IMR-90 (cell line): ENCODE measurements around the gene BUB1B. TPM values are rescaled to one million over a fixed set of nuclear protein-coding genes. Genes with fewer than 3 reads are reported as not detected.

Experiments used
- ATAC-seq: fragments of 200-7000 bp; cut with Tn5 transposase; 2 replicates; pipeline ENCODE4 v1.9.1; 2020; ENCODE audit warnings: low read depth, mild to moderate bottlenecking, moderate library complexity
- BruUV-seq: library from RNA; stranded (reverse); fragments of 400-500 nt; replicated peaks from 2 replicates; lab custom pipeline; 2021; lab: Mats Ljungman, UMichigan
- CTCF ChIA-PET: fragments of 300-600 bp; formaldehyde crosslinking; extraction: SDS; loops from one replicate; lab custom pipeline; 2021; ENCODE audit warnings: antibody characterized with exemption; lab: Yijun Ruan, JAX
- POLR2A ChIA-PET: fragments of 300-600 bp; sonication (Branson Sonifier 250); formaldehyde crosslinking; loops from one replicate; lab custom pipeline; 2022; ENCODE audit warnings: antibody characterized with exemption; ENCODE audit not compliant: unreplicated experiment; lab: Charles Lee
- DNase-seq: peaks from one replicate; pipeline ENCODE4 v3.0.0; 2013
- H2AFZ ChIP-seq: replicated peaks from 2 replicates; pipeline ENCODE3; 2013; ENCODE audit warnings: low read length, mild to moderate bottlenecking; ENCODE audit not compliant: poor library complexity
- H2AK5ac ChIP-seq: 2 replicates; pipeline ENCODE4 v1.6.1; 2013; ENCODE audit warnings: low read depth, low read length, inconsistent platforms
- H2AK9ac ChIP-seq: replicated peaks from 2 replicates; pipeline ENCODE3; 2013; ENCODE audit warnings: mild to moderate bottlenecking, low read depth, low read length, moderate library complexity; ENCODE audit not compliant: poor library complexity
- H2BK120ac ChIP-seq: 2 replicates; pipeline ENCODE4 v1.6.1; 2013; ENCODE audit warnings: low read depth, low read length, inconsistent platforms
- H2BK15ac ChIP-seq: 3 replicates; pipeline ENCODE4 v1.6.1; 2013; ENCODE audit warnings: low read depth, low read length, inconsistent platforms
- H2BK20ac ChIP-seq: 2 replicates; pipeline ENCODE4 v1.6.1; 2013; ENCODE audit warnings: low read depth, mild to moderate bottlenecking, inconsistent platforms, low read length, moderate library complexity
- H2BK5ac ChIP-seq: 2 replicates; pipeline ENCODE4 v1.6.1; 2013; ENCODE audit warnings: mild to moderate bottlenecking, low read depth, low read length, inconsistent platforms; ENCODE audit not compliant: poor library complexity, severe bottlenecking
- H3K14ac ChIP-seq: replicated peaks from 2 replicates; pipeline ENCODE4 v1.6.1; 2013; ENCODE audit warnings: low read depth, low read length, inconsistent platforms
- H3K18ac ChIP-seq: 2 replicates; pipeline ENCODE4 v1.6.1; 2013; ENCODE audit warnings: low read depth, low read length, control low read depth
- H3K23ac ChIP-seq: 2 replicates; pipeline ENCODE4 v1.6.1; 2013; ENCODE audit warnings: low read depth, low read length, inconsistent platforms
- H3K27ac ChIP-seq: 2 replicates; pipeline ENCODE4 v1.5.1; 2013; ENCODE audit warnings: mild to moderate bottlenecking, control low read depth, low read length; ENCODE audit not compliant: insufficient read depth
- H3K27me3 ChIP-seq: 2 replicates; pipeline ENCODE4 v1.6.1; 2013; ENCODE audit warnings: low read length; ENCODE audit not compliant: control insufficient read depth, insufficient read depth
- H3K36me3 ChIP-seq: 2 replicates; pipeline ENCODE4 v1.6.1; 2013; ENCODE audit warnings: low read length, mixed read lengths; ENCODE audit not compliant: control insufficient read depth, insufficient read depth
- H3K4ac ChIP-seq: 2 replicates; pipeline ENCODE4 v1.6.1; 2013; ENCODE audit warnings: low read depth, low read length, inconsistent platforms
- H3K4me1 ChIP-seq: 2 replicates; pipeline ENCODE4 v1.6.1; 2013; ENCODE audit warnings: low read length, mixed read lengths; ENCODE audit not compliant: control insufficient read depth, insufficient read depth
- H3K4me2 ChIP-seq: 2 replicates; pipeline ENCODE4 v1.6.1; 2013; ENCODE audit warnings: low read depth, mild to moderate bottlenecking, control low read depth, low read length, moderate library complexity
- H3K4me3 ChIP-seq: 2 replicates; pipeline ENCODE4 v1.5.1; 2013; ENCODE audit warnings: low read depth, mild to moderate bottlenecking, control low read depth, low read length, moderate library complexity; ENCODE audit not compliant: insufficient read depth
- H3K56ac ChIP-seq: 2 replicates; pipeline ENCODE4 v1.6.1; 2013; ENCODE audit warnings: low read length, inconsistent platforms; ENCODE audit not compliant: insufficient read depth; ENCODE audit errors: extremely low read depth
- H3K79me1 ChIP-seq, 2 experiments: 2 replicates each; pipeline ENCODE4 v1.6.1; 2013; ENCODE audit warnings: low read length in 2 of 2, inconsistent platforms in 1 of 2, low read depth in 1 of 2
- H3K9ac ChIP-seq: 2 replicates; pipeline ENCODE4 v1.6.1; 2013; ENCODE audit warnings: low read depth, low read length, control low read depth
- H3K9me1 ChIP-seq: 2 replicates; pipeline ENCODE4 v1.6.1; 2013; ENCODE audit warnings: low read length, inconsistent platforms; ENCODE audit not compliant: insufficient read depth
- H3K9me3 ChIP-seq: 2 replicates; pipeline ENCODE4 v1.6.1; 2013; ENCODE audit warnings: low read length; ENCODE audit not compliant: control insufficient read depth, insufficient read depth
- H4K20me1 ChIP-seq: 2 replicates; pipeline ENCODE4 v1.6.1; 2013; ENCODE audit warnings: low read length, inconsistent platforms; ENCODE audit not compliant: insufficient read depth
- H4K5ac ChIP-seq: 2 replicates; pipeline ENCODE4 v1.6.1; 2013; ENCODE audit warnings: mild to moderate bottlenecking, low read depth, low read length, control low read depth
- H4K8ac ChIP-seq, 2 experiments: 2 replicates each; pipeline ENCODE4 v1.6.1; 2013; ENCODE audit warnings: low read depth in 2 of 2, low read length in 2 of 2, control low read depth in 1 of 2, inconsistent platforms in 1 of 2
- H4K91ac ChIP-seq: 2 replicates; pipeline ENCODE4 v1.6.1; 2013; ENCODE audit warnings: low read depth, low read length, inconsistent platforms; ENCODE audit not compliant: insufficient read depth
- CEBPB ChIP-seq: IDR thresholded peaks from 2 replicates; pipeline ENCODE4 v1.6.1; 2012; ENCODE audit warnings: low read depth, low read length, improper control_type of control experiment
- MAFK ChIP-seq: IDR thresholded peaks from 2 replicates; pipeline ENCODE4 v1.6.1; 2012; ENCODE audit warnings: low read depth, low read length, improper control_type of control experiment
- WGBS, 2 experiments: methylation state at CpG; one replicate each; pipeline versions ENCODE4 v1.1.5 to v1.1.7; 2013; ENCODE audit warnings: missing lambda C conversion rate in 2 of 2; ENCODE audit not compliant: insufficient read length in 1 of 2; ENCODE audit errors: extremely low coverage in 2 of 2; 5-methylcytosine and 5-hydroxymethylcytosine counted together
- dilution Hi-C: fragments of 300-500 bp; cut with HindIII; formaldehyde crosslinking; loops from one replicate; pipeline ENCODE4 v1.14.3; 2018; ENCODE audit warnings: low sequenced_read_pairs; ENCODE audit not compliant: unreplicated experiment
- in situ Hi-C: fragments of 300-500 bp; cut with MboI; formaldehyde crosslinking; loops from 3 replicates; pipeline ENCODE4 v1.14.3; 2019; ENCODE audit warnings: low sequenced_read_pairs, inconsistent platforms, mixed read lengths
- intact Hi-C: fragments of 100-400 bp; cut with micrococcal nuclease; formaldehyde crosslinking; loops from 2 replicates; pipeline ENCODE4 v1.10.0; 2022
- polyA plus RNA-seq, 3 experiments: library from polyadenylated mRNA; depleted of rRNA; stranded (reverse); fragments of >200 nt; gene quantifications; 2 replicates each; pipeline ENCODE4 v1.2.3, GENCODE V29; 2012; ENCODE audit warnings: low replicate concordance in 1 of 3
- total RNA-seq: library from RNA; depleted of rRNA; stranded (reverse); fragments of >200 nt; gene quantifications from 2 replicates; pipeline ENCODE4 v1.2.3, GENCODE V29; 2012

The BUB1B gene
- total and polyA plus RNA-seq, 2 of the 4 experiments (the other 2 are of a cell fraction): 15.6 to 24.7 TPM

DNA sequence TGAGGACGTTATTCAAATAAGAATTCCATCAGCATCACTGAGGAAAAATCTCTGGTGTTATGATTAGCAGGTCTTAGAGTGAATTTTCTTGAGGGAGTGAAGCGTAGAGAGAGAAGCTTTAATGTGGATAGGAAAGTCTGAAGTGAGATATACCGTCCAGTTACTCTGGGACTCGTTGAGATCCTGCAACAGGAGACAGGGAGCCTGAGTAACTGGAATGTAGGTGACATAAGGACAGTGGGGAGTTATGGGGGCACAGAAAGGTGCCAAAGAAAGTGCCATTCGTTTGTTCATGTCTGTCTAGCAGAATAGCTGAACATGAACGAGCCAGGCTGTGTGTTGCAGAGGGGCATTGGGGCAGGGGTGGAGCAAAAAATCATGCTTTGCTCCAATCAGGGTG lies 9.4 kb upstream of the BUB1B start:
- no peak overlapping the region for H2BK5ac ChIP-seq
- no peak overlapping the region for H2BK20ac ChIP-seq
- no peaks in the 10 kb centered on the region for H3K9me3 ChIP-seq
- no peaks in the 10 kb centered on the region for H3K9me1 ChIP-seq
- dilution Hi-C loops (no loop called here), in situ Hi-C loops (no loop called here), intact Hi-C loops (no loop called here)
- no peak overlapping the region for H3K18ac ChIP-seq
- no peak overlapping the region for H3K14ac ChIP-seq
- DNase-seq (no peak), ATAC-seq (no peak)
- no peak overlapping the region for H3K56ac ChIP-seq
- H4K8ac ChIP-seq: no peak overlapping the region
- CTCF ChIA-PET: no interaction called here
- H3K27me3 ChIP-seq: no peaks in the 10 kb centered on the region
- WGBS, 2 experiments: 64% methylated on average over 5 of the region's 6 CpGs; no CpG with 5 or more reads in 1 of the 2 experiments
- no peak overlapping the region for H2AK5ac ChIP-seq
- H2BK15ac ChIP-seq: no peak overlapping the region
- no peak overlapping the region for H3K27ac ChIP-seq
- no peak overlapping the region for H3K4ac ChIP-seq
- no peaks in the 10 kb centered on the region for H3K79me1 ChIP-seq
- H3K4me2 ChIP-seq: no peak overlapping the region
- no peak overlapping the region for H4K91ac ChIP-seq
- H2AK9ac ChIP-seq: no peak overlapping the region
- 0 out of 2 replicates have a peak, but pooled peaks cover 1% of the 10 kb centered on the region for H3K4me1 ChIP-seq
- no TSS peak for BruUV-seq
- H3K36me3 ChIP-seq: no peaks in the 10 kb centered on the region
- H4K5ac ChIP-seq: no peak overlapping the region
- no peak overlapping the region for H3K9ac ChIP-seq
- no peak overlapping the region for H2BK120ac ChIP-seq
- POLR2A ChIA-PET: no interaction called here
- TF ChIP-seq CEBPB: peak; percentile 39; the same call in 1 of the 2 replicates
- TF ChIP-seq MAFK: no peak
- no peak overlapping the region for H2AFZ ChIP-seq
- no peak overlapping the region for H3K4me3 ChIP-seq
- no peaks in the 10 kb centered on the region for H4K20me1 ChIP-seq
- H3K23ac ChIP-seq: no peak overlapping the region
